HG02623 (cell line): Measurements from ENCODE around the gene PUS3.
"Not testable (repeated sequence)": the region's sequence is repeated elsewhere in the genome, so short reads cannot be mapped to it uniquely, and the experiment has no call there.

Experiments used
- ATAC-seq: cut with Tn5 transposase; IDR thresholded peaks from one replicate; pipeline ENCODE4 v1.9.1; 2021; ENCODE audit warnings: moderate library complexity; ENCODE audit not compliant: unreplicated experiment

PUS3 gene

DNA sequence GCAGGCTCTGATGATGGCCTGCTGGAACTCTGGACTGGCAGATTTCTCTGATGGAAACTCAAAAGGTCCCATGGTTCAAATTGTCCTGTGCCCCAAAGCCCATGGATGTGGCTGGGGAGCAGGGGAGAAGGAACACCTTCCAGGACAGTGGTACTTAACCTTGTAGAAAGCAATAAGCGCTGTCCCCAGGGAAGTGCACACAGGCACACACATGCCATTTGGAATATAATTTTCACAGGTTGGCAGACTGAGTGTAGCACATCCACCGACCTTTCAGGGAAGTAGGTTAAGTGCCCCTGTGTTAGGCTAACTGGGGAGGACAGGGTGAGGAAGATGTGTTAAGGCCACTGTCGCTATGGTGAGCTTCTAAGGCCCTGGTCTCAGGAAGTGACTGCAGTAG, 19.1 kb upstream of the PUS3 start:
- ATAC-seq: no peak

DNA sequence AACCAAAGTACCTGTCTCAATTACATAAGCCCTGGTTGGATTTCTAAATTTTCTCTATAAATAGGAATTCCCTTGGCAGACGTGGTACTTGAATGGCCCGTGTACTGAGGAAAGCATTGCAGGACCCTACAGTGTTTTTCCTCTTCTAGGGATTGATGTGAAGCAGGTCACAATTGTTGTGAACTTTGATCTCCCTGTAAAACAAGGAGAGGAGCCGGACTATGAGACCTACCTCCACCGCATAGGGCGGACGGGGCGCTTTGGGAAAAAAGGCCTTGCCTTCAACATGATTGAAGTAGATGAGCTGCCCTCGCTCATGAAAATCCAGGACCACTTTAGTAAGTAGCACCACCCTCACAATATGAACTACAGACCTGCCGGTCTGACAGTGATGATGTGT, 18.0 kb upstream of the PUS3 start:
- no peak for ATAC-seq

DNA sequence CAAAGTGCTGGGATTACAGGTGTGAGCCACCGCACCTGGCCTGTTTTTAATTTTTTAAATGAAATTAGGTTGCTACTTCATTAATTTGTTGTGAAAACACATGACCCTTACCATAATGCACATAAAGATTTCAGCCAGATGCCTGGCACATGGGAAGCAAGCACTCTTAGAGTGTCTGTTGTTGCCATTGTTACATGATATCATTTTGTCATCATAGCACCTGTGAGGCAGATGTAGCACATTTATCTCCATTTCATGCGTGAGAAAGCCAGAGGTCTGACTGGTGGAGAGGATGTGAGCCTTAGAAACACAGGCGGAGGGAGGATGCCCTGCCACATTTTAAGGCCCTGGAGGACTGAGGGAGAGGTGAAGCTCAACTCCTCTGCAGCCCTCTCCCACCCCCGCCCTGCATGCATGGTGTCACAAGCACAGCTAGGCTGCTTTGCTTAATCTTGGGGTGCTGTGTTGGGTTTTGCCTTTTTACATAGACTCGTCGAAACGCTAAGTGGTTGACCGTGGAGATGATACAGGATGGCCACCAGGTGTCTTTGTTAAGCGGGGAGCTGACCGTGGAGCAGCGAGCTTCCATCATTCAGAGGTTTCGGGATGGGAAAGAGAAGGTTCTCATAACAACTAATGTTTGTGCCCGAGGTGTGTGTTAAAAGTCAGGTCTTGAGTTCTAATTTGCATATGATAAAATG, 15.3 kb upstream of the PUS3 start:
- ATAC-seq: no peak

DNA sequence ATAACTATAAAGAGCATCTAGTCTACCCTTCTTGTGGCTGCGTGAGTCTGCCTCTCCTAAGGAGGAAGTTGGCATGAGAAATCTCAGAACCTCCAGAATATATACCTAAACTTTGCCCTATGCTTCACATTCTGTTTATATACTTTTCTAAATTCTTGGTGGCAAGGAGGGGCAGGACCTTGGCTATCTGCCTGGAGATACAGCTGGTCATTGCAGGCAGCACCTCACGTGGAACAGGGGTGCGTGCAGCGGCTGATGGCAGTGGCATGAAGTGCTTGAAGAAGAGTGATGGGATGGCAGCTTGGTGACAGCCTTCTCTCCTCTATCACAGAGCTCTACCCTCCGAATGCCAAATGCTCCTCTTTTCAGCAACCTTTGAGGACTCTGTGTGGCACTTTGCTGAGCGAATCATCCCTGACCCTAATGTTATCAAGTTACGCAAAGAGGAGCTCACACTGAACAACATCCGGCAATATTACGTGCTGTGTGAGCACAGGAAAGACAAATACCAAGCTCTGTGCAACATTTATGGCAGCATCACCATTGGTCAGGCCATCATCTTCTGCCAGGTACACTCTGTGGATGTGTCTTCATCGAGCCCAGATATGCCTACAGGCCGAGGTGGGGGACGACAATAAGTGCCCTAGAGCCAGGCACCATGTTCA, 13.8 kb upstream of the PUS3 start:
- ATAC-seq: no peak

DNA sequence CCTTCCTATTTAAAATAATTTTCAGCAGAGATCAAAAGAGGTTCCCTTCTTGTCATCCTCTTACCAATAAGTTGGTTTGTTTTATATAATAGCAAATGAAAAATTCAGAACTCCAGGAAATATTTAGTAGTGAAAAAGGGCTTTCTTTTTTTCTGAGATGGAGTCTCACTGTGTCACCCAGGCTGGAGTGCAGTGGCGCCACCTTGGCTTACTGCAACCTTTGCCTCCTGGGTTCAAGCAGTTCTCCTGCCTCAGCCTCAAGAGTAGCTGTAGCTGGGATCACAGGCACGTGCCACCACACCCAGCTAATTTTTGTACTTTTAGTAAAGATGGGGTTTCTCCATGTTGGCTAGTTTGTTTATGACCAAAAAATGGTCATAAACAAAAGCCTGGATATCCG, 11.6 kb upstream of the PUS3 start:
- ATAC-seq: not testable (repeated sequence)

DNA sequence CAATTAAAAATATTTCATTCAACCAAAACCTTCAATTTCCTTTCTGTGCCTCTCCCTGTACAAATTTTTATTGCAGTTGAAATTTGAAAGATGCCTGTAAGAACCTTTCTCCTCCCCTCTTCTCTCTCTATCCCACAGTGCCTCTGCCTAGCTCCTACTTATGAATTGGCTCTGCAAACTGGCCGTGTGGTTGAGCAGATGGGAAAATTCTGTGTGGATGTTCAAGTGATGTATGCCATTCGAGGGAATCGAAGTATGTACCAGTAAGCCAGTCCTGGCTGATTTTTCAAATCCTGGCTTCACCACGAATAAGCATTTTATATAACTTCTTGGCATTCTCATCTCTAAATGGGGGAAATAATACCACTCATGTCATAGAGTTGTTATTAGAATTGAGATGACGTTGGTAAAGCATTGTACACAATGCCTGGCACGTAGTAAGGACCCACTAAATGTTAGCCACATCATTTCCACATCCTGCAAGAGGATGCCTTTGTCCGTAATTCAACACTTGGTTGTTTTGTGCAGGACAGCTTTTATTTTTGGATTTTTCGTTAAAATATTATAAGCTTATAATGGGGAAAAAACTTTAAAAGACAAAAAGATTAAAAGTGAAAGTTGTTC, 7.3 kb upstream of the PUS3 start:
- ATAC-seq: no peak

DNA sequence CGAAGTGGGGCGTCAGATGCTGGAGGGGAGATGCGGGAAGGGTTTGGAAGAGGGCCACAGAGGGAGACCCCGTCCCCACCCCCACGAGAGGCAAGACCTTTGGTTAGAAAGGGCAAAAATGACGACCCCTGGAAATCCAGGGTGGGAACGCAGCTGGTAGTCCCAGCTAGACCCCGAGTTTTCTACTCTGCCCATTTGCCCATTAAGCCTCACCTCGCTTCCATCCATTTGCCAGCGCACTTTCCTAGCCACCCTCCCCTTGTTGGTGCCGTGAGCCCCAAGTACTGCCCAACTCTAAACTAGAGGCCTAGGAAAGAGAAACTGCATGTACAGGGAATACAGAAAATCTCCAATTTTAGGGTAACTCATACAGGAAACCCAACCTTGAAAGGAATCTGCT, 1.7 kb upstream of the PUS3 start:
- ATAC-seq: no peak

DNA sequence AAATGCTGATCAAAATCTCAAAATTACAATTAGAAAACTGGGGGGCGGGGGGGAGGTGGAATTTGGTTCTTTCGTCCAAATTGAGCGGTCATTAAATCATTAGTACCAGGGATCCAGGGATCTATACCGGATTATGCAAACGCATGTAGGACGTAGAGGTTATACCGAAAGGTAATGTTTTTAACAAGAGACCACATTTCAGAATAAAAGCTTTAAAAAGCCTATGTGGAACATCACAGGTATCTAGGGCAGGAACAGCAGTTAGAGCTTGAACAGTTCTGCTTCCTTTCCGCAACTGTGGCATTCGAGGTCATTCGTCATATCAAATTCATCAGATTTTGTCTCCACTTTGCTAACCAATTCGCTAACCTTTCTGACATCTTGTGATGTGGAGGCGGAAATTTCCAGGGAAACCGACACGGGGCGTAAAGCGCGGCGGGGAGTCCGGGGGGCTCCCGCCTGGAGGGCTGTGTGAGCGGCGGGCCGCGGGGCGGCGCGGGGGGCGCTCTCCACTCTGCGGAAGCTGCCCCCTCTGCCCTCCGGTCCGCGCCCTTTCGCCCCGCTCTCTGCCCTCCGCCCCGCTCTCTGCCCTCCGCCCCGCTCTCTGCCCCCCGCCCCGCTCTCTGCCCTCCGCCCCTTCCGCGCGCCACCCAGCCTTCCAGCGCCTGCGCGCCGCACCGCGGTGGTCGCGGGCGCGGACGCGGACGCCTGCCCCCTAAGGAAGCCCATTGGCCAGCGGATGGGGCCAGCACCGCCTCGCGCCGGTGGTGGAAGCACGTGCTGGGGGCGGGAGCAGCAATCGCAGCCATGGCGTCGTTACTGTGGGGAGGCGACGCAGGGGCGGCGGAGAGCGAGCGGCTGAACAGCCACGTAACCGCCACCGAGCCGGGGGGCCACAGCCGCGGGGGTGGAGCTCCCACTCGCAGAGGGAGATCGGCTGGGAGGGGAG, 979 bp upstream of the PUS3 start, which contains the start of gene DDX25:
Gene DDX25, plus strand, starts transcription at position 798 of the 949 bp plus-strand sequence. Its CDS starts 10 bp downstream, at position 808.
- ATAC-seq: no peak

DNA sequence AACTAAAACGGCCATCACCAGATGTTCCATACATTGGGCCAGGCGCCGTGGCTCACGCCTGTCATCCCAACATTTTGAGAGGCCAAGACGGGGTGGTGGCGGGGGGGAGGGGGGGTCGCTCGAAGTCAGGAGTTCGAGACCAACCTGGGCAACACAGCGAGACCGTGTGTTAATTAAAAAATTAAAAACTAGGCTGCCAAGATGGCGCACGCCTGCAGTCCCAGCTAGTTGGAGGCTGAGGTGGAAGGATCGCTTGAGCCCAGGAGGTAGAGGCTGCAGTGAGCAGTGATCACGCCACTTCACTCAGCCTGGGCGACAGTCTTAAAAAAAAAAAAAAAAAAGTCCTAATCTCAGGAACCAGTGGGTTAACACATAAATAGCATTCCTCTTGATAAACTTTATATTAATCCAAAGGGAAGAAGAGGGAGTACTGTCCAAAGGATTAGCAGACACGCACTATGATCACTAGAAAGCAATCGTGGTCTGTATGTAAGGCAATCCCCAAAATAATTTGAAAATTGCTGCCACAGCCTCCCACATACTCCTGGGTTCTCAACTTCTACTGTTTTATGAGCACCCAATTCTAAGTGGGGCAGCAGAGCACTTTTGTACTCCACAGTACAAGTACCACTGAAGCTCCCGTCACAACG, 604 bp downstream of the PUS3 start:
- ATAC-seq: no peak

DNA sequence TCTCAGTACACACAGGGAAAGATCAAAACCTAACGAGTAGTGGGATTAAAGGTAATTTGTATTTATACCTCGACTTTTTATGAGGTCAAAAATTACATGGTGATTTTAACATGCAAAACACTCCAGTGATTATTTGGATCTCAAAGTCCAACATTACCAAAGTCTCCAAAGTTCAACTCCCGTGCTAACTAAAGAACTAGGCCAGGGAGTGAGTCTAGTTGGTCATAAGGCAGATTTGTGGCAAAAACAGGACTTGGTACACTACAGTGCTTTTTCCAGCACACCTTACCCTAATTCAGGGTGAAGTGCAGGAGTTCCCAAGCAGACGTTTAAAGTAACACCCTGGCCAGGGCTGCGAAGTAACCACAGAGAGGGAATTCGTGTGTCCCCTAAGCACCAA, 1.1 kb downstream of the PUS3 start:
- ATAC-seq: no peak

DNA sequence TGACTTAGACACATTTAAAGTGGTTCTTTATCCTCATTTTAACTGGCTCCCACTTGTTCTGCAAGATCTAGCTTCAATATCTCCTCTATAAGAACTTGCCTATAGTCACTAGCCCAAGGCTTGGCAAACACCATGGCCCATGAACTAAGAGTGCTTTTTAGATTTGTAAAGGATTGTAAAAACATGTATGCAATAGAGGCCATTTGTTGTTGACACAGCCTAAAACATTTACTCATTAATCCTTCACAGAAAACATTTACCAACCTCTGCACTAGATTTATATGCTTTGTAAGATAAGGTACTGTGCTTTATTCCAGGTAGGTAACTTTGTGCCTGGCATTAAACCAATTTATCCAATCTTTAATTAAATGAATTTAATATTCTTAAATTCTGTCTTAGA, 10.0 kb downstream of the PUS3 start:
- ATAC-seq: no peak

DNA sequence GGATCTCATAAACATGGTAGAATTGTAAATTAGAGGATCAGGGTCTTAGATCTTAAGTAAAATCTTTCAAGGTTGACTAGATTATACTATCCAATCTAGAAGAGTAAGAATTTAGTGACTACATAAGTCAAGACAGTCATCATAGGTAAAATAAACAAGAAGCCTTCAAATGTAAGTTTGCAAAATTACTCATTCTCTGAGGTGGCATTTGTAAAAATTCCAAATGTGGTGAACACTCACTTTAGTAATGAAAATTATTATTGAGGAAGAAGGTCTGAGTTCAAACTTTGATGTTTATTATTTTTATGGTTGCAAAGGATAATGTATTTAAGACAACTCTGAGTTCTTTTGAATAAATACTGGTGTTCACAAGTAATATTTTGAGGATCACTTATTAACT, 10.9 kb downstream of the PUS3 start:
- ATAC-seq: no peak

DNA sequence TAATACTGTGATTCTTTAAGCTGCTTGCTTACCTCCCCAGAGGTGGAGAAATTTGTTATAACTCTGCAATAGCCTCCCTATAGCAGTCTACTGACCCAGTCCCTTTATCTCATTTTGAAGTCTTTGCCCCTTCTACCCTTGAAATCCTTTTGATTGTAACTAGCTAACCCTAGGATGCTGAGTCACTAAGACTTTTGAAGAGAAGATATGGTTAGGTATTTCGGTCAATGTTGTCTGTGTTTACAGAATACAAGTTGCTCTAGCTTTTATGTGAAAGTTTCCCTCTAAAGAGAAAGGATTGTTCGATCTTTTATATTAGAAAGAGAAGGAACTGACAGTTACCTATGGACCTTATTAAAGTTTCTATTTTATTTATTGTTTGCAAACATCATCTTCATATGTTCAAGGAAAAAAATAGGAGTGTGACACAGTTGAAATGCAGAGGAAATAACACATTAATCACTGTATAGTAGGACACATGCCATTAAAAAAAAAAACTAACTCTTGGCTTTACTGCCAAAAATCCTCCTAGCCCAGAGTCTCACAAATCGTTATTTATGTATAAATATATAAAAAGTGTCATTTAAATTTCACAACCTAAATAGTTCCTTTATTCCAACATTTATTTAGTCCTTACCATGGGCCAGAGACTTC, 12.4 kb downstream of the PUS3 start:
- no peak for ATAC-seq

DNA sequence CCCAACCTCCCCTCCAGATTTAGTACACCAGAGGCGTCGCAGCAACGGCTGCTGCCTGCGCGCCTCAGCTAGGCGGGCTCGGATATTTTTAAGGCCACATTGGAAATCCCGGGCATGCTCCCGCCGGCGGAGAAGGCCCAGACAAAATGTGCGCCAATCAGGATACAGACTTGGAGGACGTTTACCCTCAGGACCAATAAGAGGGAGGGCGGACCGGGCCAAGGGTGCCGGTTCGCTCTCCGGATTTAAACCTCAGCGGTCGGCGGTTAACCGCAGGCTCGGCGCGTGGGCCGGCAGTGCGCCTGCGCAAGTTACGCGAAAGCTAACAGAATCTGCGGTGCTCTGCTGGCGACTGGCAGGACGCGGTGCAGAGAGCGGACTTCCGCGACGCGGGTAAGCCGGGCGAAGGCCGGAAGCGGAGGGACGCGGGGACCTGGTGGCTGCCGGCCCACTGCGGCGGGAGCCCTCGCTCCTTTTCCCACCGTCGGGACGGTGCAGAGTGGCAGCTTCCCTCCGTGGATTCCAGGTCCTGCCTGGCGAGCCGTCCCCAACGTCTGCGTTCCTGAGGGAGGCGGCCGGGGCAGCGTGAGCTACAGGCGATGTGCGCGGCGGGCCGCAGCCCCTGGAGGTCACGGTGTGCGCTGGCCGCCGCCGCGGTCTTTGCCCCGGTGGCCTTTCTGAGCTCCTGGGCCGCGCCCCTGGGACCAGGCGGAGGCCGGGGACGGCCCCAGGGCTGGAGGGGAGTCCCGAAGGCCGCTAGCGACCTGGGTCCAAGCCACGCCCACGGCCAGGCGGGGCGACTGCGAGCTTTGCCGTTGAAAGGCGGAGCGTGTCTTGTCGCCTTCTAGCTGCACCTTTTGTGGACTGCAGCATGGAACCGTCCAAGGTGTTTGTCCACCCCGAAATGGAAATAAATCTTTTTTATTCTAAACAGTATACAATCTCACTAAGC, 15.4 kb downstream of the PUS3 start, which contains the start of gene HYLS1:
Gene HYLS1, plus strand, starts transcription at position 296 of the 952 bp plus-strand sequence. CDS start 11,701 bp downstream, outside the sequence.
- peak; percentile 85 for ATAC-seq

DNA sequence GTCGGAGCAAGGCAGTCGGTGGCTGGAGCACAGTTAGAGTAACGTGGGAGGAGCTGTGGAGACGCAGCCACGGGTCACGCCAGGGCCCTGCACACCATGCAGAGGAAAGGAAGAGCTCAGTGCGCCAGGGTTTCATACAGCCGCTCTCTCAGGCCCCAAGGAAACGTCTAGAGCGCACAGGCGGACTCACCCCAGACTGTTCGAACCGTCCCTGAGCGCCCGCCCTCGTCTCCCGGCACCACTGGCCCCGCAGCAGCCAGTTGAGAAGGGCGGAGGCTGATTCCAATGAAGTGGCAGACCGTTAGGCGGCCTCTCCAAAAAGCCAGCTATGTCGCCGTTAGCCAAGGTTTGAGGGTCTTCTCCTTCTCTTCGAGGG, 16.0 kb downstream of the PUS3 start:
- ATAC-seq: peak; percentile 33

DNA sequence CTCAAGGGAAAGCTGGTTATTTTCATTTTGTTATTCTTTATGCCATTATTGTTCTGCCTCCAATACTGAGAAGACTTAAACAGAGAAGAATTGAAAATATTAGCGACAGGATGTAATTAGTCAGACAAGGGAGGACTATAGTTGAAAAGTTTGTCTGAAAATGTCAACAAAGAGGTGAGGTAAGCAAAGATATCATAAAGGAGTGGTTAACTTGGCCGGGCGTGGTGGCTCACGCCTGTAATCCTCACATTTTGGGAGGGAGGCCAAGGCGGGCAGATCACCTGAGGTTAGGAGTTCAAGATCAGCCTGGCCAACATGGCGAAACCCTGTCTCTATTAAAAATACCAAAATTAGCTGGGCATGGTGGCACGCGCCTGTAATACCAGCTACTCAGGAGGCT, 19.6 kb downstream of the PUS3 start:
- no peak for ATAC-seq

DNA sequence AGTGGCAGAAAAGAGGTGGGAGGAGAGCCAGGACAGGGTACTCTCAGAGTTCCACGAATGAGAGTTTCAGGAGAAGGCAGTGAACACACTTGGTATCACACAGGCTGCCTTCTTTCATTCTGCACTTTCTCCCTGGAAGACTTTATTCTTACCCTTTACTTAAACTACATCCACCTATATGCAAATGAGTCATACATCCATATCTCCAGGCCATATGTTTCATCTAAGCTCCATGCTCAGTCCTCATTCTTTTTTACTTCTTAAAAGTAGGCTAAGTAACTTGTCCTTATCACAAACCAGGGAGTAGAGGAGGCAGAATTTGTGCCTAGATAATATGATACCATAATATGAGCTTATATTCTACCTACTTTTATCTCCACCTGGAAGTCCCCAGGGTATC, 21.7 kb downstream of the PUS3 start:
- no peak for ATAC-seq

DNA sequence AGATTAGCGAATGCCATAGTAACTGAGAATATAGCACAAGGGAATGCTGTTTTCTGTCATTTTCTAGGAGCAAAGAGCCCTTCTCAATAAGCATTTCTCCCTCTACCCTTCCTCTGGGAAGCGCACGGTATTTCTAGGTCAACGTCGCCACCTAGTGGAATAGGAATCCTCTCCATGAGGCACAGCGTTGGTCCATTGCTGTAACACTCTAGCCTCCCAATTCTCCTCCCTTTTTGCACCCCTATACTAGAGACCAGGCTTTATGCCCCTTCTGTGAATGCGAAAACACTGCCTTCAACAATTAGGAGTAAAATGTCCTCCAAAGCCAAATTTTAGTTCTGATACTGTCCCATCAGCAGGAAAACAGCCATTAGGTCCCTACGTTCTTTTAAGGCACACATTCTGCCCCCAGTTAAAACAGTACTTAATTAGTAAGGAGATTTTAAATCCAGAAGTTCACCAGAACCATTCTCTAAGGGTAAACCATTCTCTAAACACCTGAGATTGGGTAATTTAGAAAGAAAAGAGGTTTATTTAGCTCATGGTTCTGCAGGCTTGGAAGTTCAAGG, 28.4 kb downstream of the PUS3 start:
- peak; percentile 74 for ATAC-seq
